ENCODE data around the gene TDRD3.

- no peak for TF ChIP-seq TCF12 (IDR thresholded peaks at IDR 0.05; ENCODE audit: low read depth)
- no peak for TF ChIP-seq CEBPB (IDR thresholded peaks at IDR 0.05)
- no peak for TF ChIP-seq MAX (IDR thresholded peaks at IDR 0.05)
- TF ChIP-seq USF1 (IDR thresholded peaks at IDR 0.05) = no peak
- TF ChIP-seq RAD21 (IDR thresholded peaks at IDR 0.05; ENCODE audit: low read depth) = no peak
Measured at GRCh38 chr13:60501236-60501635, 104.2 kb downstream of the TDRD3 start.
